ENCODE measurements around the gene TMPRSS6.

DNA sequence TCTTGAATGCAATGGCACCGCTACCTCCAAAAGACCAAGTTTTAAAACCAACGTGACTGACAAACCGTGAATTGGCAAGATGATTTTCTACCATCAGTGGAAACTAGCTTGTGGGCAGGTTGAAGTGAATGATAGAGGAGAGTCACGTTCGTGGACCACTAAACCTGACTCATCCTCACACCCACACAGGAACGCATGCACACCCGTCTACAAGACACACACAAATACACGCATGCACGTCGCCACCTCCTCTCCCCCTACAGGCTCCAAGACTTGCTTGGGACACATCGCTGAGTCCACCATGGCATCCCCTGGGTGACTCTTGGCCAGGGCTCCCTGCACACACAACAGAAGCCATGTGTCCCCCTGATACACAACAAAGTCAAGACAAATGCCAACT is 14.4 kb downstream of the TMPRSS6 start:
- TF ChIP-seq, protein P1, sequence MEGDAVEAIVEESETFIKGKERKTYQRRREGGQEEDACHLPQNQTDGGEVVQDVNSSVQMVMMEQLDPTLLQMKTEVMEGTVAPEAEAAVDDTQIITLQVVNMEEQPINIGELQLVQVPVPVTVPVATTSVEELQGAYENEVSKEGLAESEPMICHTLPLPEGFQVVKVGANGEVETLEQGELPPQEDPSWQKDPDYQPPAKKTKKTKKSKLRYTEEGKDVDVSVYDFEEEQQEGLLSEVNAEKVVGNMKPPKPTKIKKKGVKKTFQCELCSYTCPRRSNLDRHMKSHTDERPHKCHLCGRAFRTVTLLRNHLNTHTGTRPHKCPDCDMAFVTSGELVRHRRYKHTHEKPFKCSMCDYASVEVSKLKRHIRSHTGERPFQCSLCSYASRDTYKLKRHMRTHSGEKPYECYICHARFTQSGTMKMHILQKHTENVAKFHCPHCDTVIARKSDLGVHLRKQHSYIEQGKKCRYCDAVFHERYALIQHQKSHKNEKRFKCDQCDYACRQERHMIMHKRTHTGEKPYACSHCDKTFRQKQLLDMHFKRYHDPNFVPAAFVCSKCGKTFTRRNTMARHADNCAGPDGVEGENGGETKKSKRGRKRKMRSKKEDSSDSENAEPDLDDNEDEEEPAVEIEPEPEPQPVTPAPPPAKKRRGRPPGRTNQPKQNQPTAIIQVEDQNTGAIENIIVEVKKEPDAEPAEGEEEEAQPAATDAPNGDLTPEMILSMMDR (conservative IDR thresholded peaks at IDR 0.05): no peak
- no peak for TF ChIP-seq EZH2 (IDR thresholded peaks at IDR 0.05; ENCODE audit: low read depth)
